NCI-H1694 (cell line): ENCODE measurements around the gene RNU1-4.
"Not testable (repeated sequence)": the region's sequence is repeated elsewhere in the genome, so short reads cannot be mapped to it uniquely, and the experiment has no call there.

Experiments used
- DNase-seq: peaks from one replicate; lab custom pipeline; 2025; lab: John Stamatoyannopoulos, UW

RNU1-4 gene

DNA sequence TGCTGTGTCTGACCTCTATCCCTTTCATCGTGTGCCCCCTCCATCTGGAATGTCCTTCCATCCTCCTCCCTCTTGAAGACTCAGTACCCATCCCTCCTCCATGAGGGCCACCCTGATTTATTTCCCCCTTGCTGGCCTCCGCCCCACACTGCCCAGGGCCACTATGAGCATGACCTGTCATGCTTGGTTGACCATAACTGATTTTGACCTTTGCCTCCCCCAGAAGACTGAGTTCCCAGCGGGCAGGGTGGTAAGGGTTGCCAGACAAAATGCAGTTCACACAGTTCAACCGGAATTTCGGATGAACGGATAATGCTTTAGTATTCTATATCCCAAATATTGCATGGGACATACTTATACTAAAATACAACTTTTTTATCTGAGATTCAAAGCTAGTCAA, 31.6 kb upstream of the RNU1-4 start:
- DNase-seq = not testable (repeated sequence)

DNA sequence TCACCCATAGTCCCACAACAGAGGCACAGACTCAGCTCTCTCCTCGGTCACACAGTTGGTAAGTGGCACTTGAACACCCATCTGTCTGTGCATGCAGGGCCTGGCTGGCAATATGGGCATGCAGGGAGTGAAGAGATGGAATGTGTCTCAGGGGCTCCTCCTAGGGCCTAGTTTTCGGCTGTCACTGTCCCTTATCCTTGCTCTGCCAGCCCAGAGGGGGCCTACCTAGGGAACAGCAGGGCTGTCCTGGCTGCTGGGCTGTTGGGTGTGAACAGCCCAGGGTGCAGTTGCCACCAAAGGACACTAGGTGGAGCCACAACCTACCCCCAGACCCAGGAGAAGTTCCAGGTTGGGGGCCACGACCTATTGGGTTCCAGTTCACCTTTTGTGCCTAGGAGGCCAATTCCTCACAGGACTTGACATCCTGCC, 30.6 kb upstream of the RNU1-4 start:
- not testable (repeated sequence) for DNase-seq

DNA sequence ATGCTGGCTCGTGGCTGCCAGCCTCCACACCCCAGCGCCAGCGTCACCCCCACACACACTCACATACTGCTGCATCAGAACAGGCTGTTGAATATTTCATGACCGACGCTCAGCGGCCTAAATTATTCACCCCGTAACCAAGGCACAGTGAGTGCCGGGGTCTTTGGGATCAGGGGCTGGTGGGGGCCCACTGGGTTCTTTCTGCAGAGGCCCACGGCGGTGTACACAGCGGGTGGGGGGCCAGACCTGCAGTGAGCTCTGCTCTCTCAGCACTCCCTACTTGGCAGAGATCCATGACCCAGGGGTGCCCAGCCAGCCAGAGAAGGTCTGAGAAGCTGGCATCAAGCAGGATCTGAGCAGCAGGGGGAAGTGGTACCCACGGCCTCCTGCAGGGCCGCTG, 29.7 kb upstream of the RNU1-4 start:
- not testable (repeated sequence) for DNase-seq

DNA sequence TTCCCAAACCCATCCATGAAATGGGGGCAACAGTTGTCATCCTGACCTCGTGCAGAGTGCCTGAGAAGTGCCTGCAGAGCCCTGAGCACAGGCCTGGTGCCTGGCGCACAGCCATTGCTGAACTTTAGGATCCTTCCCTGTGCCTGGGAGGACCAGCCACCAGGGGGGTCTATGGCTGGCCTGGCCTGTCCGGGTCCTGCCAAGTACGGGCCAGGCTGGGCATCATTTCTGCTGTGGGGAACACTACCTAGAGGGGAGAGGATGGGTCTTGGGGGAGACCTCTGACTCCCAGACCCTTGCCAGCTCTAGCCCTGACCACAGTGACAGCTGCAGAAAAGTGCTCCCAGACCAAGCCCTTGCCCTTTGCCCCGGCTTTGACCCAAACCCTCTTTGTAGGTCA, 28.2 kb upstream of the RNU1-4 start:
- not testable (repeated sequence) for DNase-seq

DNA sequence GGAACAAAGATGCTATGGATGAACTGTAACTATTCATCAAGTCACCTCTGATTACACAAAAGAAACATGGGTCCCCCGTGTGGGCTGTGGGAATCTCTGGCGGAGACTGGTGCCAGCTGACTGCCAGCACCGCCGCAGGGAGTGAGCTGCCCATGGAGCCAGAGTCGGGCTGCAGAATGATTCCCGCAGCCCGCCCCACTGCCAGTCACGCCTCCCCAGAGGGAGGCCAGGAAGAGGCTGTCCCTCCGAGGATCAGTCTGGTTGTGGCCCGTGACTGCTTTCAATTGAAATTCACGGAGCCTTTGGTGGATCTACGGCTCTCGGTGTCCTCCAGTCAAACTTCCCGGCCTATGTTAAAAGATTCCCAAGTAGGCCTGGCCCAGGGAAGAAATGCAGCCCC, 27.7 kb upstream of the RNU1-4 start:
- DNase-seq = not testable (repeated sequence)

DNA sequence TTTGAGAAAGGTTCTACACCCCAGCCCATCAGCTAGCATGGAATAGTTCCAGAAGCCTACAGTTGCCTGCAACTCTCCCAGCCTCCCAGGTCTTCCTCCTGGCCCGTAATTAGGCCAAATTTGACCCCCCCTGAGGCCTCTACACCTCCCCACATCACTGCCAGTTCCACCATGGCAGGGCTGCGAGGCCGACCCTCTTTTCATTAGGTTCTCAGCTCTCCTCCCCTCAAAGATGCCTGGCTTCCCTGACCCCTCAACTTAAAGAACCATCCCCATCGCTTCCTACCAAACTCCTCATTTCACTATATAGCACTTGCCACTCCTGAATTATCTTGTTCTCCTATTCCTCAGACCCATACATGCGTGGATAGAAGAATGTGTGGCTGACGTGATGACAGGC, 27.3 kb upstream of the RNU1-4 start:
- not testable (repeated sequence) for DNase-seq

DNA sequence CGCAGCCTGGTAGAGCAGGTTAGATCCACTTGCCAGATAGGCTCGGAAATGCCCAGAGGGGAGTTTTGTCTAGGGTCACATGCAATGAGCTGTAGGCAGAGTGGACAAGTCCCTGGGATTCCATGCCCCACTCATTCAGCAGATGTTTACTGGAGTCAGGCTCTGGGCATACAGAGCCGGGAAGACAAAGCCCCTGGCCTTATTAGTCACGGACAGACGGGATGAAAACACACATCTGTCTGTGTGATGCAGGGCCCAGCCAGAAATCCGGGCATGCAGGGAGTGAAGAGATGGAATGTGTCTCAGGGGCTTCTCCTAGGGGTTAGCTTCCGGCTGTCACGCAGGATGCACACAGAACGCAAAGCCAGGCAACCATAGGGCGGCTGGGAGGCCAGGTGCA, 26.8 kb upstream of the RNU1-4 start:
- not testable (repeated sequence) for DNase-seq

DNA sequence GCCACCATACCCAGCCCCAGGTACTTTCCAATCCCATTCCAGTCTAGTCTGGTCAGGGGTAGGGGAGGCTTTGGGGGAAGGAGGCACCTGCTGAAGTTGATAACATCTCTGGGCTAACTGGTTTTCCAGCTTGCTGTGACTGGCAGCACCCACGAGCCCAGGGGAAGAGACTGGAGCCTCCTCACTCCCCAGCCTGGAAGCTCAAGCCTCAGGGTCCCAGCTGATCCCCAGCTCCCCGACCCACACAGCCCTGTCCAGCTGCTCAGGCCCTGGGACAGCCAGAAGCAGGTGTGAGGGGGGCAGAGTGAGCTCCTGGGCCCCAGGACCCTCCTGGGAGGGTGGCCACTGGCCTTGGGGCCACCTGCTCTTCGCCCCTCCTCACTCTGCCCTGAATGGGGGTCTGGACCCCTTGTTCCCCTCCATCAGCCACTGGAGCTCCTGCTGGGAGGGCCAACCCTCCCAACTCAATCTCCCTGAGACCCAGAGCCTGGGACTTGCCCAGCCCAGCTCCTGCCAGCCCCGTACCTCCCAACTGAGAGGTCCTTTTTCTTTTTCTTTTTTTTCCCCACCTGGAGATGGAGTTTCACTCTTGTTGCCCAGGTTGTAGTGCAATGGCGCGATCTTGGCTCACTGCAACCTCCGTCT, 23.5 kb upstream of the RNU1-4 start:
- DNase-seq = no peak

DNA sequence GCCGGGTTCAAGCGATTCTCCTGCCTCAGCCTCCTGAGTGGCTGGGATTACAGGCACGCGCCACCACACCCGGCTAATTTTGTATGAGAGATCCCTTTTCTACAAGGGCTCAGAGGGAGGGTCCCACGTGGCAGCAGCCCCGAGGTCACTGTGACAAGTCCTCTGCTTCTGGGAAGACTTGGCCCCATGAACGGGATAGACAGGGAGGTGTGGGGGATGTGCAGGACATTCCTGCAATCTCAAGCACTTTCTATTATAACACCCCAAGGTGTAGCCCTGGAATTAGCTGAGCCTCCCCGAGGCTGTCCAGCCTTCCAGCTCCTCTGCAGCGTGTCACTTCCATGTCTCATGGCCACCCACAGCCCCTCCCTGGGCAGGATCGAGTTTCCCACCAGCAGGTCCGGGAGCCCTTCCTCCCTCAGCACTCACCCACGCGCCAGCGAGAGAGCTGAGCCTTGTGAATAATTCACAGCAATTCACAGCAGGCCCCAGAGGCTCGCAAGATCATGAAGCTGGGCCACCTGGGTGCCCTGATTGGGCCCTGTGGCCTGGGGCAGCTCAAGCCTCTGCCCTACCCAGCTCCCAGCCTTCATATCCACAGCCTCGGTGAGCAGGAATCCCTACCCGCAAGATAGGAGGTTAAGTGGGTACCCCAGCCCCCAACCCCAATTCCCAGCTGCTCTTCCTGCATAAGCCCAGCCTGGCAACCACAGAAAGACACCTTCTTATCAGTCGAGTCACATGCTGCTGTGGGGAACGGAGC, 22.8 kb upstream of the RNU1-4 start:
- DNase-seq = no peak

DNA sequence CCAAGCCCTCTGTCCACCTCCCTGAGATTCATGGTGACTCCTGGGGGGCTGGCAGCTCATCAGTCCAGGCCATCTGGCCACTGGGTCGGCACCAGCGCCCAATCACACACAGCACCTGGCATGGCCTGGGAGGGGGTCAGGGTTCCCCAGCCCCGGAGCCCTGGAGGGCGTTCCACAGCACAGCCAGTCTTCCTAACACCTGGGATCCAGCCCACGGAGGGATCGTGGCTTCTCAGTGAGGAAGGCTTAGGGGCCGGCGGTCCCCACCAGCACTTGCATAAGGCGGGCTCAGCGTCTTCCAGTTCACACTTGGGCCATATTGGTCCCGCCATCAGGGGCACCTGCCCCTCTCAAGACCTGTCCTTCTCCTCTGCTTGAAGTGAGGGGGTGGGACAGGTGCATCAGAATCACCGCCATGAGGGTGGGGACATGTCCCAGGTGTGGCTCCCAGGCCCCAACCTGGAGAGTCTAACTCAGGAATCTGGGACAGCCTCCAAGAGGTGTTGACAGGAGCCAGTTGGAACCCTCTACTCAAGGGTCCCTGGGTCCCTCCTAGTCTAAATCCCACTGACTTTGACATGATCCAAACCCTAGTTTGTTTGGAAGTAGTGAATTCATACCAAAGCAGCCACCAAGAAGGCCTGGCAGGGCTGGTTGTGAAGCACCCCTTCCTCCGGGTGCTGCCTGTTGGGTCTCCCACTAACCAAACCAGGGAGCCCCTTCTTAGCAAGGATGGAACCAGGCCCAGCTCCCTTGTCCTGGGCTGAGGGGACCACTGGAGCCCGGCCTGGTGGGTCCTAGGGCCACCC, 22.0 kb upstream of the RNU1-4 start:
- not testable (repeated sequence) for DNase-seq

DNA sequence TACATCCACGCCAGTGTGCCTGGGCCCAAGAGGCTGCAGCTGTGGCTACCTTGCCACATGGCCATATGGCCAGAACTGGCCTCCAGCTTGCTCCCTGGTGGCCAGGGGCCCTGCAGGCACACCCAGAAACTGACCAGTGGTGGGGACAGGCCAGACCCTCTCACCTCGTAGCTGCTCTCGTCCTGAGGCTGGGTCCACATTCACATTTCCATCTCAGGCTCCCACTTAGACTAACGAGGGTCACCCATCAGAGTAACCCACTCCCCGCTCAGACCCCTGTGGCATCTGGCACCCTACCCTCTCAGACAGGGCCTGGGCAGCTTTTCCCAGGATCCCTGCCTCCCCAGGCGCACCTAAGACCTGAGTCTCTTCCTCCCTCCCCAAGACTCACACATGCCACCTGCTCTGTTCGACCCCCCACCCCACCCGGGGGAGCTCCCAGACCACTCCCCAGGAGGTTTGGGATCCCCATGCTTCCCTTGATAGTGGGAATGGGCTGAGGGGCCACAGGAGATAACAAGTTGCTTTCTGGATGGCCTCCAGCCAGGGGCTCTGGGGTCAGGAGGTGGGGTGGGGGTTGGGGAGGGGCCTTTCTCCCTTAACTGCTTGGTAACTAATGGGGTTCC, 21.3 kb upstream of the RNU1-4 start:
- no peak for DNase-seq

DNA sequence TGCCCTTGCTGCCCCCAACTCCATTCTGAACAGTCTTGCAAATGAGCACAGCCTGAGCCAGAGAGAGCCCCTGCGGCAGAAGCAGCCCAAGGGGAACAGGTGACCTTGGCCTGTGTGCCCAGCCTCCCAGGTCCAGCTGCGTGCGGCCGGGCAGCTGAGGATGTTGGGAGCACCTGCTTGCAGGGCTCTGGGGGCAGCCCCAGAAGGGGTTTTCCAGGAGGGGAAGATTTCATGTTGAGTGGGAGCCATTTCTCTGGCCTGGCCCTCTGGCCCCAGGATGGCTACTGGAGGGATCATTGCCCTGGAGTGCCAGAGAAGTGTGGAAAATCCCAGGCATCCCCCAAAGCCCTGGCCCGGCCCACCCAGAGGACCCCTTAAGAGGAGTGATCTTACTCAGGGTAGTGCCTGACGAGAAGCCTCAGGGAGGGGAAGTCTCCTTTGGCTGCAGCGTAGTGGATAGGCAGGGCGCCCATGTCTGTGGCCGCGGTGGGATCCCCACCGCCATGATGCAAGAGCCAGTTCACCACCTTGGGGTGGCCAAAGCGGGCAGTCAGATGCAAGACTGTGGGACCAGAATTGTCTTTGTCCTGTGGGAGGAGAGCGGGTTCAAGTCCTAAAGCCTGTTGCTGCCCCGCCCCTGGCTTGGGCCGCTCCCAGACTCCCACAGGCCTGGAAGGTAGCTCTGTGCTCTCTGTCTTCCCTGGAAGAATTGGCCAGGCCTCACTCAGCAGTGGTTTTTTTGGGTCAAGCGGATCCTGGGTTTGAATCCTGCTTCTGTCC, 20.6 kb upstream of the RNU1-4 start:
- DNase-seq = no peak

DNA sequence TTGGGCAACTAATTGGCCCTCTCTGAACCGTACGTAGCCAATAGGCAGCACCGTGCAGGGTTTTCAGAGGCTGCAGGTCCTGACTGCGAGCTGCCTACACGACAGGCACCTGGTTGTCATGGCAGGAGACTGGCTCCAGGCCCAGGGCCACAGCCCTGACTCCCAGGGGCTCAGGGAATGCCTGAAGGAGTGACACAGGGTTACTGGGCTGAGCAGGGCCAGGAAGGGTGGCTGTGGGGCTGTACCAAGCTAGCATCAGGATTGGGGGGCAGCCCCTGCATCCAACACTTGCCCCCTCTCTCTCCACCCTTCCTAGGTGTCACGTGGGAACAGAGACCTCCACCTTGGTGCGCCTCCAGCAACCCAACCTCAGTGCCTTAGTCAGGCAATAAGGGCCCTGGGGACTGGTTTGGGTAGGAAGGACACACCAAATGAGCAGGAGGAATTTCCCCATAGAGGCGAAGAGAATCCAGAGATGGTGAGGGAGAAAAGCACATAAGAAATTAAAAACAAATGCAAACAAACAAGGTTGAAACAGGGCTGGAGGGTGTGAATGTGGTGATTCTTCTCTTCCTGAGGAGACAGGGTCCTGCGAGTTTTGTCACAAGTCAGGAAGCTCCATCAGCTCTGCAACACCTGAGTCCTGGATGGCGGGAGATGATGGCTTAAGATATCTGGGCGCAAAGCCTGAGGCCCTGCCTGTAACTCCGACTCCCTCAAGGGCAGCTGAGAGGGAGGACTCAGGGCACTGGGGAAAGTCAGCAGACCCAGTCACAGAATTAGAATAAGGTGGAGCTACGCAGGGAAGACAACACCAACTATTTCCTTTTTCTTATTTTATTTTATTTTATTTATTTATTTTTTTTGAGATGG, 19.7 kb upstream of the RNU1-4 start:
- no peak for DNase-seq

DNA sequence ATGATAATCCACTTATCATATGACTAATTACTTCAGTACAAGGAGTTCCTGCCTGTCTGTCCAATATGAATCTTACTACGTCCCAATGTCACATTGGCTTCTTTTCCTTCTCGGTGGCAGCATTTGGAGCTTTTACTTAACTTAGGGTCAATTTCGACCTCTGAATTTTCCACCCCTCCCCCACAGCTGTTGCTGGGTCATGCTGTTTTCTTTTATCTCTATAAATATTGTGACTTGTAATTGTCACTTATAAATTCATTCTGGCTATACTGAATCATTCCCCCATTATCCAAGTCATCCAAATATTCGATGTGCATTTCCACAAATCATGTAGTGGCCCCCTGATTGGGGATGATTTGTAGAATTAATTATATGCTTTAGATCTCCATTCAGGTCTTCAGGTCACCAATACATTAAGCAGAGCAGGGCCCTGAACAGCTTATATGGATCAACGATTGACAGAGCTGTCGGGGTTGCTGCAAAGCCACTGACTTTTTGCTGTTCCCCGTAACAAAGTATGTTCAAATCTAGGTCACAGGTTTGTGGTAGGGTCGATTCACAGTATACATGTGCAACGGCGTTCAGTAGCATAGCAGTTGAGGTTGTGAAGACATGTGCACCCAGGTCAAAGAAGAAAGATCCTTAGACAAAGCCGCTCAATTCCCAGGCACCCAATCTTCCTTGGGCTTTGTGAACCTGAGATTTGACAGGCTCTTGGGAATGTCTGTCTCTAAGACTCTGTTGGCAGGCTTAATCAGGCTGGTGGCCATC, 18.3 kb upstream of the RNU1-4 start:
- no peak for DNase-seq

DNA sequence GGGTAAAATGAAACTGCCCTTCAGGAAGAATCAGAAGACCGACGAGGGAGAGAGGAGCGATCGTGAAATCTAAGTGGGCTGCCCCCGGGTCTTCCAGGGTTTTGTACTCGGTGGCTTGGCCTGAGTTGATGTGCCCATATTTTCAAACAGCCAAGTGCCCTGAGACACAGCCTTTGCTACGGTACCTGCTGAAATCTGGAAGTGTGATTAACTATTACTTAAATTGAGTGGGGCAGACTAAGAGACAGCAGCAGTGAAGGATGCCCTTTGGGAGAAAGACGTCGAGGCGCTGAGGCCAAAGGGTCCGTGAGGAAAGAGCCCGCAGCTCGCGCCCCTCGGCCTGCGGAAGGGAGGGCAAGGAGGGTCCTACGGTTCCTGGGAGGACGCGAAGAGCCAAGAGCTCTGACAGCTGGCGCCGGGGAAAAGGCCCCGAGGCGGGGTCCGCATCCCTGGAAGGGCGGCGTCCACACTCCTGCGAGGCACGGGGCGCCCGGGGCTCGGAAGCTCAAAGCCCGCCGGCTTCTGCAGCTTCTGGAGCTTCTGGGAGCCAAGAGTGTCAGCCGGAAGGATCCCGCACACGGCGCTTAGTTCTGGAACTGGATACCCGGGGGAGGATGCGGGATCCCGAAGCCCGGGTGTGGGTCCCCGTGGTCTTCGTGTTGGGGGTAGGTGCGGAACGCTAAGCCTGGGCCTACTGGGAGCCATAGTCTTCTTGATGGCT, 15.4 kb upstream of the RNU1-4 start:
- no peak for DNase-seq

DNA sequence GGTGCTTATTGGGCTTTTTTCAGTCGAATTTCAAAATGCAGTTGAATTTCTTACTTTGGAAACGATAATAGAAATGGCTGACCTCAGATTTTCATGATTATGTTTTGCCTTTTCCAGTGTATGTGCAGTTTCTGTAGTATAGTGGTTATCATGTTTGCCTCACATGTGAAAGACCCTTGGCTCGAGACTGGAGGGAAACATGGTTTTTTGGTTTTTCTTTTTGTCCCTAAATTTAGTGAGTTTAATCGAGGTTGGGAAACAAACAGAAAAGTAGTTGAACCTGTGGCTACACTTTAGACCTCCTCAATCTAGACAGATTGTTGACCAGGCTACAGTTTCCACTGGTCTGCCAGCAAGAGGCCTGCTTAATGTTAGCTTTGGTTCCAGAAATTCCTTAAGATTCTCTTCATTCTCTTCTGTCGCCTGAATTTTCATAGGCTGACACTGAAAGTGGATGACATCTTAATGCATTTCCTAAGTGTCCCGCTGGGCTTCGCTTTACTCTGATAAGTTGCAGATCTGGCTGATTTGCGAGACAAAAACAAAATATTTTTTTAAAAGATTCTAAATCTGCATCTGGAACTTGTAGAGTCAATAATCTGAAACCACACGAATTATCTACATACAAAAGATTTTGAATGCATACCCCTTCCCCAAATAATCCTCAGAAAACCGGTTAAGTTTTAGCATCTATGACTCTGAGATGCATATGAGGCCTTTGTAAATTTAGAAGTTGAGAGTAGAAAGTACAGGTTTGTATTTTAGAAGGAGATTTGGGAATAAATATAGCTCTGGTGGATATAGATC, 14.7 kb upstream of the RNU1-4 start:
- not testable (repeated sequence) for DNase-seq

DNA sequence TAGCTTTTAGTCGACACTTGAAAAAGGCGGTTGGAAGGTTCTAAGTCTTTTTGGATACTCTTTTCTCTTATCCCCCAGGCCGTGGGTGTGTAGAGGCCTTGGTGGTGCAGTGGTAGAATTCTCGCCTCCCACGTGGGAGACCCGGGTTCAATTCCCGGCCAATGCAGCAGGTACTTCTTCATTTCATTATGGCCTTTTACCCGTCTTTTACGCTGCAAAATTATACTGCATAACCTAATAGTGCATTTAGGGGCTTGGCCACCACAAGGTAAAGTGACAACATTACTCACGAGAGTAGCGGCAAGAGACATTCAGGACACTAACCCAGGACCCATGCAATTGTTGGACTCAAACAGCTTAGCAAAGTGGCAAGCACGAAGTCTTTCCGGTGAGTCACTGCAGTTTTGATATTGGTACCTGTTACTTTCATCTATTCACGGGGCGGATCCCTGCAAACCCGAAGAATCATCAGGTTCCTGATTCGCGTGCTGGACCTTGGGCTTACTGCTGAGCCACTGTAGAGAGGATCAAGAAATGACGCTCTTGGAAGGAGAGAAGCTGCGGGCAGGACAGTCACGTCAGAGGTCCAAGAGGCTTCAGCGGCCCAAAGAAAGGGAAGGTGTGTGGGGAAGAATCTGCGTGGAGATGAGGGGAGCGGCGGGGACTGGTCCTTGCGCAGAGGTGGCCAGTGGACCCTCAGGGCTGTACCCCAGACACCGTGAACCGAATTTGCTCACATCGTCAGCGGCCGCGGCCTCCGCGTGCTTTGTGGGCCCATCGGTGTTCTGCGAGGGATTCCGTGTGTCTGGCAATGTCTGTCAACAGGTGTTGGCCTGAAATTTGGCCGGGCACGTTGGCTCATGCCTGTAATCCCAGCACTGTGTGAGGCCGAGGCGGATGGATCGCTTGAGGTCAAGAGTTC, 12.9 kb upstream of the RNU1-4 start:
- DNase-seq = peak; percentile 29
